Prostate gland (tissue), 2 donors: ENCODE data around the gene MAP4K4. TPM values are rescaled to one million over a fixed set of nuclear protein-coding genes. Genes with fewer than 3 reads are reported as not detected.
A peak's percentile ranks its signal among the peaks of the same experiment; 100 is the strongest.

Source experiments
- DNase-seq: peaks from one replicate; pipeline ENCODE4 v3.0.0-alpha.2; 2019; ENCODE audit warnings: low spot score
- H3K27ac ChIP-seq, 2 donors: fragments of 200-600 bp; sonication (generic); 2 replicates each; pipeline ENCODE4 v1.5.1; 2017 to 2019
- H3K27me3 ChIP-seq: fragments of 200-600 bp; sonication (generic); replicated peaks from 2 replicates; pipeline ENCODE4 v1.5.1; 2019; ENCODE audit not compliant: insufficient read depth
- H3K36me3 ChIP-seq, 2 donors: fragments of 200-600 bp; sonication (generic); 1 replicate in 1 of 2; 2 replicates in 1 of 2; pipeline versions ENCODE4 v1.5.1 to v1.8.1; 2017 to 2019
- H3K4me1 ChIP-seq: fragments of 200-600 bp; sonication (generic); replicated peaks from 2 replicates; pipeline ENCODE4 v1.5.1; 2019
- H3K4me3 ChIP-seq, 2 donors: fragments of 200-600 bp; sonication (generic); 2 replicates each; pipeline ENCODE4 v1.5.1; 2017 to 2019
- H3K9me3 ChIP-seq: fragments of 200-600 bp; sonication (generic); 2 replicates; pipeline ENCODE4 v1.5.1; 2017
- POLR2A ChIP-seq: fragments of 450-650 bp; IDR thresholded peaks from one replicate; pipeline ENCODE4 v1.6.1; 2016; ENCODE audit warnings: antibody characterized with exemption, mild to moderate bottlenecking
- POLR2AphosphoS5 ChIP-seq: sonication (generic); formaldehyde crosslinking; IDR thresholded peaks from one replicate; pipeline ENCODE4 v1.6.1; 2017; ENCODE audit warnings: antibody characterized with exemption
- WGBS: methylation state at CpG from one replicate; pipeline ENCODE4 v1.1.5; 2018; 5-methylcytosine and 5-hydroxymethylcytosine counted together
- intact Hi-C: fragments of 100-400 bp; cut with DNase I; formaldehyde crosslinking; loops from one replicate; pipeline ENCODE4 v1.14.2; 2022
- total RNA-seq, 2 donors: library from RNA; depleted of rRNA; stranded (reverse); fragments of >200 nt; gene quantifications; one replicate each; pipeline ENCODE4 v1.1.0, GENCODE V29; 2016
- TF ChIP-seq, protein P1 (sequence below), 4 experiments: fragments of 200-600 bp in 2 of 4; fragments of 450-650 bp in 2 of 4; sonication (generic) in 2 of 4; IDR thresholded peaks; 1 replicate in 3 of 4; 2 replicates in 1 of 4; pipeline ENCODE4 v1.5.1; 2016 to 2019; ENCODE audit warnings: antibody characterized with exemption in 4 of 4, mild to moderate bottlenecking in 2 of 4, moderate library complexity in 2 of 4

Gene MAP4K4
- total RNA-seq, 2 donors from 2014 or later: 23.6 to 107 TPM

DNA sequence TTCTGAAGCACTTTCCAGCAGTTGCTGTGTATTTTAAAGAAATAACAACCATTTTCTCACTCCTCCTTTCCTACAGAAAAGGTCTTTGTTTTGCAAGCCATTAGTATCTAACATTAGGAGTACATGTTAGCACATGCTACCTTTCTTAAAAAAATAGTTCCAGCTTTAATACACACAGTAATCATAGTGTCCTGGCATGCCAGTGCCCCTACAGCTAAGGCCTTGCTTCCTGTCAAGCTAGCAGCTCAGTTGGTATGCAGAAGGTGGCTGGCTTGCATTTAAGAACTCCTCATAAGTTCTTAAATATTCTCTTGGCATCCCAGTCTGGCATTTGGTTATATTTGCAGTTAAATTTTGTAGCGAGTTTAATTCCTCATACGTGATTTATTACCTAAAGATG, 152.9 kb downstream of the MAP4K4 start:
- Histone ChIP-seq H3K27ac (peak overlapping the region in 1 of 2 donors; percentile 46), H3K4me3 (no peak overlapping the region), H3K4me1 (no peaks in the 10 kb centered on the region), H3K27me3 (no peaks in the 10 kb centered on the region), H3K9me3 (no peaks in the 10 kb centered on the region), H3K36me3 (no peaks in the 10 kb centered on the region)
- peak; percentile 11 for TF ChIP-seq POLR2AphosphoS5
- no peak for TF ChIP-seq POLR2A
- TF ChIP-seq, protein P1, sequence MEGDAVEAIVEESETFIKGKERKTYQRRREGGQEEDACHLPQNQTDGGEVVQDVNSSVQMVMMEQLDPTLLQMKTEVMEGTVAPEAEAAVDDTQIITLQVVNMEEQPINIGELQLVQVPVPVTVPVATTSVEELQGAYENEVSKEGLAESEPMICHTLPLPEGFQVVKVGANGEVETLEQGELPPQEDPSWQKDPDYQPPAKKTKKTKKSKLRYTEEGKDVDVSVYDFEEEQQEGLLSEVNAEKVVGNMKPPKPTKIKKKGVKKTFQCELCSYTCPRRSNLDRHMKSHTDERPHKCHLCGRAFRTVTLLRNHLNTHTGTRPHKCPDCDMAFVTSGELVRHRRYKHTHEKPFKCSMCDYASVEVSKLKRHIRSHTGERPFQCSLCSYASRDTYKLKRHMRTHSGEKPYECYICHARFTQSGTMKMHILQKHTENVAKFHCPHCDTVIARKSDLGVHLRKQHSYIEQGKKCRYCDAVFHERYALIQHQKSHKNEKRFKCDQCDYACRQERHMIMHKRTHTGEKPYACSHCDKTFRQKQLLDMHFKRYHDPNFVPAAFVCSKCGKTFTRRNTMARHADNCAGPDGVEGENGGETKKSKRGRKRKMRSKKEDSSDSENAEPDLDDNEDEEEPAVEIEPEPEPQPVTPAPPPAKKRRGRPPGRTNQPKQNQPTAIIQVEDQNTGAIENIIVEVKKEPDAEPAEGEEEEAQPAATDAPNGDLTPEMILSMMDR (IDR thresholded peaks at IDR 0.05): no peak
- WGBS: 28% methylated on average over 2 of the region's 2 CpGs
- intact Hi-C loops: no loop called here
- DNase-seq: peak; percentile 39

- Histone ChIP-seq H3K36me3 (no peaks in the 10 kb centered on the region), H3K4me1 (no peaks in the 10 kb centered on the region), H3K27ac (peak overlapping the region in 1 of 2 donors; percentile 46), H3K27me3 (no peaks in the 10 kb centered on the region), H3K4me3 (no peak overlapping the region), H3K9me3 (no peaks in the 10 kb centered on the region)
- intact Hi-C loops: no loop called here
- WGBS: 23% methylated on average over 2 of the region's 2 CpGs
- DNase-seq: no peak
- no peak for TF ChIP-seq POLR2AphosphoS5
- TF ChIP-seq, protein P1 (IDR thresholded peaks at IDR 0.05): no peak
- no peak for TF ChIP-seq POLR2A
Observed at GRCh38 chr2:101850991-101851390, 153.5 kb downstream of the MAP4K4 start.

- no peak overlapping the region for H3K27ac ChIP-seq
- WGBS: 30% methylated on average over 2 of the region's 2 CpGs
- no peaks in the 10 kb centered on the region for H3K36me3 ChIP-seq
- DNase-seq: no peak
- H3K4me1 ChIP-seq: no peaks in the 10 kb centered on the region
- H3K4me3 ChIP-seq: no peak overlapping the region
- no peaks in the 10 kb centered on the region for H3K27me3 ChIP-seq
- no peaks in the 10 kb centered on the region for H3K9me3 ChIP-seq
- intact Hi-C loops: no loop called here
- TF ChIP-seq, protein P1 (IDR thresholded peaks at IDR 0.05): no peak
- no peak for TF ChIP-seq POLR2AphosphoS5
- TF ChIP-seq POLR2A: no peak
Observed at GRCh38 chr2:101852824-101853223, 155.3 kb downstream of the MAP4K4 start.

DNA sequence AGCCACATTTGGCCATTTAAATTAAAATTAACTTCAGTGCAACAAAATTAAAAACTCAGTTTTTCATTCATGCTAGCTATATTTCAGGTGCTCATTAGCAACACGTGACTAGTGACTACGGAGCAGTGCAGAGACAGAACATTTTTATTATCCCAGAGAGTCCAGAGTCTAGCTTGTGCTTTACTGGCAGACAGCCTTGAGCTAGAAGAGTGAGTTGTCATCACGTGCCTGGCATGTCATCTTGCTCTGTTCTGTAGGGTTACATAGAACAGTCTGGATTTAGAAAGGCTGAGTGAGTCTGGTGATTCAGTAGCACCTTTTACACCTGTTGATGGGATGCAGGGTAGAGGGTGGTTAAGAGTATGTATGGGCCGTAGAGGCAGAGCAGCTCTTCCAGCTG, 157.4 kb downstream of the MAP4K4 start:
- Histone ChIP-seq H3K4me3 (no peak overlapping the region), H3K9me3 (no peaks in the 10 kb centered on the region), H3K4me1 (no peaks in the 10 kb centered on the region), H3K36me3 (no peaks in the 10 kb centered on the region), H3K27me3 (no peaks in the 10 kb centered on the region), H3K27ac (no peak overlapping the region)
- DNase-seq: no peak
- intact Hi-C loops: no loop called here
- TF ChIP-seq POLR2AphosphoS5 (no peak), POLR2A (no peak)
- TF ChIP-seq, protein P1 (IDR thresholded peaks at IDR 0.05): no peak
- WGBS: 67% methylated on average over 4 of the region's 4 CpGs

DNA sequence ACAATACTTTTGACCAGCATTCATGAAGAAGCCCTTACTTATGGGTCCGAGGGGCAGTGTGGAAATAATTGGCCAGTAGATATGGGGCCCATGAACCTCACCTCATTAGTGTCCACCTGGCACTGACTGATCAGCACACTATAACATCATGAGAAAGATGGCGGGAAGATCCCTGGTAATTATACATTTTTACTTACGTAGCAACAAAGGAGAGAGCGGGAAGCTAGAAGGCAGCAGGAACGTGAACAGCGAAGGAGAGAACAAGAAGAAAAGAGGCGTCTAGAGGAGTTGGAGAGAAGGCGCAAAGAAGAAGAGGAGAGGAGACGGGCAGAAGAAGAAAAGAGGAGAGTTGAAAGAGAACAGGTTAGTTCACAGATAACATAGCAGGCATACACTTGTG, 158.3 kb downstream of the MAP4K4 start:
- intact Hi-C loops: no loop called here
- Histone ChIP-seq H3K27me3 (no peaks in the 10 kb centered on the region), H3K36me3 (no peaks in the 10 kb centered on the region), H3K9me3 (no peaks in the 10 kb centered on the region), H3K4me1 (no peaks in the 10 kb centered on the region), H3K27ac (no peak overlapping the region), H3K4me3 (no peak overlapping the region)
- no peak for DNase-seq
- 95% methylated on average over 9 of the region's 9 CpGs for WGBS
- TF ChIP-seq, protein P1 (IDR thresholded peaks at IDR 0.05): no peak
- TF ChIP-seq POLR2A (no peak), POLR2AphosphoS5 (no peak)
